Immature natural killer cell (primary cell): ENCODE measurements around the gene SV2A. TPM values are rescaled to one million over a fixed set of nuclear protein-coding genes. Genes with fewer than 3 reads are reported as not detected.

Source experiments
- DNase-seq, 3 donors: peaks; one replicate each; pipeline ENCODE4 v3.0.0; 2022; ENCODE audit warnings: mixed read lengths in 1 of 3
- H3K27ac Mint-ChIP-seq, 6 donors: one replicate each; pipeline ENCODE4 v1.8.0; 2020; ENCODE audit warnings: mixed read lengths in 6 of 6, mild to moderate bottlenecking in 5 of 6, inconsistent platforms in 4 of 6, moderate library complexity in 3 of 6
- H3K27me3 Mint-ChIP-seq, 3 donors: one replicate each; pipeline ENCODE4 v1.8.0; 2020 to 2021; ENCODE audit warnings: low read depth in 3 of 3, mild to moderate bottlenecking in 3 of 3, mixed read lengths in 3 of 3, moderate library complexity in 3 of 3, inconsistent platforms in 1 of 3
- H3K36me3 Mint-ChIP-seq, 3 donors: one replicate each; pipeline ENCODE4 v1.8.0; 2020; ENCODE audit warnings: mixed read lengths in 3 of 3, inconsistent platforms in 2 of 3, mild to moderate bottlenecking in 2 of 3
- H3K4me1 Mint-ChIP-seq, 2 donors: one replicate each; pipeline ENCODE4 v1.8.0; 2020; ENCODE audit warnings: inconsistent platforms in 2 of 2, mild to moderate bottlenecking in 2 of 2, mixed read lengths in 2 of 2, moderate library complexity in 1 of 2
- H3K4me3 Mint-ChIP-seq, 5 donors: one replicate each; pipeline ENCODE4 v1.8.0; 2020; ENCODE audit warnings: mild to moderate bottlenecking in 5 of 5, mixed read lengths in 5 of 5, inconsistent platforms in 3 of 5, moderate library complexity in 3 of 5
- H3K9me3 Mint-ChIP-seq, 6 donors: one replicate each; pipeline ENCODE4 v1.8.0; 2020; ENCODE audit warnings: mild to moderate bottlenecking in 6 of 6, mixed read lengths in 6 of 6, inconsistent platforms in 4 of 6, moderate library complexity in 3 of 6
- polyA plus RNA-seq, 3 donors: library from polyadenylated mRNA; unstranded; fragments of 300-500 nt; fragmentation: Illumina TruSeq; gene quantifications; one replicate each; pipeline ENCODE4 v1.2.3, GENCODE V29; 2021

Gene SV2A
- polyA plus RNA-seq, 3 donors from 2014 or later: 0.89 to 1.0 TPM; not detected in 1

GRCh38 chr1:149925751-149926150 is 8.1 kb upstream of the SV2A start:
- H3K9me3 Mint-ChIP-seq: no peaks in the 10 kb centered on the region
- H3K27ac Mint-ChIP-seq: peak overlapping the region in 5 of 6 donors; percentile 39 to 80 (median 45)
- H3K4me3 Mint-ChIP-seq: peak overlapping the region; percentile 56 to 97 (median 78)
- H3K27me3 Mint-ChIP-seq: peaks cover 0 to 20% (median 5%) of the 10 kb centered on the region in 3 donors
- H3K36me3 Mint-ChIP-seq: peaks cover 28 to 42% (median 37%) of the 10 kb centered on the region in 3 donors
- no peak for DNase-seq
- H3K4me1 Mint-ChIP-seq: peaks cover 43 to 59% of the 10 kb centered on the region in 2 donors

GRCh38 chr1:149925345-149925744 is 7.7 kb upstream of the SV2A start:
- peak overlapping the region; percentile 42 to 96 (median 56) for H3K4me3 Mint-ChIP-seq
- no peak for DNase-seq
- peaks cover 0 to 19% (median 5%) of the 10 kb centered on the region in 3 donors for H3K27me3 Mint-ChIP-seq
- H3K9me3 Mint-ChIP-seq: no peaks in the 10 kb centered on the region
- H3K36me3 Mint-ChIP-seq: peaks cover 28 to 42% (median 39%) of the 10 kb centered on the region in 3 donors
- H3K4me1 Mint-ChIP-seq: peaks cover 43 to 59% of the 10 kb centered on the region in 2 donors
- peak overlapping the region in 4 of 6 donors; percentile 34 to 57 (median 45) for H3K27ac Mint-ChIP-seq

- Mint-ChIP-seq H3K4me3 (no peak overlapping the region), H3K9me3 (no peaks in the 10 kb centered on the region), H3K27me3 (peaks cover 3 to 17% (median 6%) of the 10 kb centered on the region in 3 donors), H3K27ac (peak overlapping the region in 3 of 6 donors; percentile 1 to 57 (median 26)), H3K4me1 (peaks cover 36 to 50% of the 10 kb centered on the region in 2 donors), H3K36me3 (peaks cover 28 to 42% (median 39%) of the 10 kb centered on the region in 3 donors)
- no peak for DNase-seq
Measured at GRCh38 chr1:149923626-149924025, 6.0 kb upstream of the SV2A start.

- Mint-ChIP-seq H3K4me1 (peaks cover 12 to 14% of the 10 kb centered on the region in 2 donors), H3K36me3 (peaks cover 4 to 8% (median 4%) of the 10 kb centered on the region in 3 donors), H3K4me3 (peak overlapping the region in 4 of 5 donors; percentile 47 to 76 (median 59)), H3K27me3 (peaks cover 7 to 24% (median 12%) of the 10 kb centered on the region in 3 donors), H3K9me3 (no peaks in the 10 kb centered on the region), H3K27ac (no peak overlapping the region)
- DNase-seq: no peak
Measured at GRCh38 chr1:149916898-149917252, 769 bp downstream of the SV2A start.

GRCh38 chr1:149916193-149916897 is 1.3 kb downstream of the SV2A start:
- H3K27ac Mint-ChIP-seq: peak overlapping the region in 1 of 6 donors; percentile 34
- no peak for DNase-seq
- peaks cover 12 to 14% of the 10 kb centered on the region in 2 donors for H3K4me1 Mint-ChIP-seq
- no peaks in the 10 kb centered on the region for H3K9me3 Mint-ChIP-seq
- peaks cover 8 to 24% (median 12%) of the 10 kb centered on the region in 3 donors for H3K27me3 Mint-ChIP-seq
- H3K4me3 Mint-ChIP-seq: peak overlapping the region in 4 of 5 donors; percentile 26 to 69 (median 48)
- H3K36me3 Mint-ChIP-seq: peaks cover 0 to 3% (median 0%) of the 10 kb centered on the region in 3 donors

- DNase-seq: no peak
- Mint-ChIP-seq H3K4me1 (peaks cover 12 to 14% of the 10 kb centered on the region in 2 donors), H3K36me3 (peaks cover 0 to under 1% (median 0%) of the 10 kb centered on the region in 3 donors), H3K27ac (no peak overlapping the region), H3K27me3 (peaks cover 12 to 24% (median 12%) of the 10 kb centered on the region in 3 donors), H3K9me3 (no peaks in the 10 kb centered on the region), H3K4me3 (peak overlapping the region in 3 of 5 donors; percentile 24 to 28 (median 26))
Measured at GRCh38 chr1:149915429-149916192, 2.0 kb downstream of the SV2A start.

DNA sequence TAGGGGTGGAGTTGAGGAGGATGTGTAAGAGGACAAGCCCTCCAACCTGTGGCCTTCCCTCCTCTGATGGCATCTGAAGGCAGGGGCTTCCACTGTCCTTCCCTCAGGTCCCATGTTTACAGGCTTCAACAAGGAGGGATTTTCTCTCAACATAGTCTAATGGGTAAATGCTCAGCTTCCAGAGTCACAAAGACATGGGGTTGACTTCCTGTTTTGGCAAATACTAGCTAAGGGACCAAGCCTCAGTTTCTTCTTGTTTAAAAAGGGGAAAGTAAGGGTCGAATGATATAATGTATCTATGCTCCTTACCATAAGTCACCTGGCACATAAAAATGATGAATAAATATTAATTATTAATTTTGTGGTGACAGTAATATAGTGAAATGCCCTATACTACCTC is 3.1 kb downstream of the SV2A start:
- no peak overlapping the region for H3K4me3 Mint-ChIP-seq
- no peaks in the 10 kb centered on the region for H3K36me3 Mint-ChIP-seq
- no peaks in the 10 kb centered on the region for H3K9me3 Mint-ChIP-seq
- H3K27me3 Mint-ChIP-seq: peaks cover 12 to 26% (median 16%) of the 10 kb centered on the region in 3 donors
- no peak overlapping the region for H3K27ac Mint-ChIP-seq
- DNase-seq: no peak
- peaks cover 12 to 14% of the 10 kb centered on the region in 2 donors for H3K4me1 Mint-ChIP-seq

DNA sequence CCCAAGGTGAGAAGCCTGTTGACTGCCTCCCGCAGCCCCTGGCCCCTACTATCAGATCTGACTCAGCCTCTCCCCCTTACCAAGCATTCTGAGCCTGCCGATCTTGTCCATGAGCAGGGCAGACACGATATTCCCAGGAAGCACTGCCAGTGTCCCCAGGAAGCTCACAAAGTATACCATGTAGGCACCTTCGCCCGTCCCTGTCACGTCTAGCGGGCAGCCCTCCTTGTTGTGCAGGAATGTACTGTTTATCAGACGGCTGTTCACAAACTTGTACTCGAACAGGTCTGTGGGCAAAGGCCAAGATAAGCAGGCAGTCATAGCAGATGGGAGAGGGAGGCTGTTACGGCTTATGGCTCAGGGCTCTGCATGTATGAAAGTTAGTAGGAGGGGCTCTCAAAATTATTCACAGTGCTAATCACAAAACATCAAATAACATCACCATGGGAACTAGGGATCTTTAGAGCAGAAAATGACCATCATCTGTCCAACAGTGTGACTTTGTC is 11.0 kb downstream of the SV2A start:
- Mint-ChIP-seq H3K27ac (no peak overlapping the region), H3K4me3 (no peak overlapping the region), H3K4me1 (no peaks in the 10 kb centered on the region), H3K36me3 (peaks cover 0 to 4% (median 3%) of the 10 kb centered on the region in 3 donors), H3K27me3 (peaks cover 4 to 8% (median 5%) of the 10 kb centered on the region in 3 donors), H3K9me3 (no peaks in the 10 kb centered on the region)
- no peak for DNase-seq

DNA sequence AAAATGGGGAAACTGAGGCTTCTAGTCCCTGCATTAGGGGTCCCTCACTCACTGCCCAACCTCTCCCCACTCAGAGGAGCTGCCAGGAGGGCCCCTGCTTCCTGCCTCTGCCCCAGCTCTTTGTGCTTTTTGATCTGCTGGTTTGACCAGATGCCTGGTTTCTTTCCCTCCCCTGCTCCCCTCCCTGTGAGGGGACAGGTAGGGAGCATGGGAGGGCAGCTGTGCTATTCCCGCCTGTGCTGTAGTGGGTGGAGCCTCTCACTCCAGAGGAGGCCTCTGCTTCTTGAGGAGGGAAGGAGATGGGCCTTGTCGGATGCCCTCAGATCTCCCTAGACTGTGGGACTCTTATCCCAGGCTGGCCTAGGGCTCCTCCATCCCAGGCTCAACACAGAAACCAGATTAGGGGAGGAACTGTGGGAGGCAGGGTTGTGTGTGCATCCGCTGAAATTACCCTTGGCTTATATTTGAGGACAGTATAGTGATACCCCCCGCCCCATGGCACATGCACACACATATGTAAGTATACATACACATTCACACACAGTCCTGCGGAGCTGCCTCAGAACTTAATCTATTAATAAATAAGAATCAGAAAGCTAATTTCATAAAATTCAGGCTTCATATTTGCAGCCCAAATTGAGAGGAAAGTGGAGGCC is 13.7 kb downstream of the SV2A start:
- H3K4me3 Mint-ChIP-seq: no peak overlapping the region
- H3K9me3 Mint-ChIP-seq: no peaks in the 10 kb centered on the region
- H3K4me1 Mint-ChIP-seq: peaks cover 18 to 22% of the 10 kb centered on the region in 2 donors
- H3K27ac Mint-ChIP-seq: no peak overlapping the region
- DNase-seq: no peak
- peaks cover 0 to 4% (median 3%) of the 10 kb centered on the region in 3 donors for H3K36me3 Mint-ChIP-seq
- peaks cover 2 to 3% (median 2%) of the 10 kb centered on the region in 3 donors for H3K27me3 Mint-ChIP-seq

DNA sequence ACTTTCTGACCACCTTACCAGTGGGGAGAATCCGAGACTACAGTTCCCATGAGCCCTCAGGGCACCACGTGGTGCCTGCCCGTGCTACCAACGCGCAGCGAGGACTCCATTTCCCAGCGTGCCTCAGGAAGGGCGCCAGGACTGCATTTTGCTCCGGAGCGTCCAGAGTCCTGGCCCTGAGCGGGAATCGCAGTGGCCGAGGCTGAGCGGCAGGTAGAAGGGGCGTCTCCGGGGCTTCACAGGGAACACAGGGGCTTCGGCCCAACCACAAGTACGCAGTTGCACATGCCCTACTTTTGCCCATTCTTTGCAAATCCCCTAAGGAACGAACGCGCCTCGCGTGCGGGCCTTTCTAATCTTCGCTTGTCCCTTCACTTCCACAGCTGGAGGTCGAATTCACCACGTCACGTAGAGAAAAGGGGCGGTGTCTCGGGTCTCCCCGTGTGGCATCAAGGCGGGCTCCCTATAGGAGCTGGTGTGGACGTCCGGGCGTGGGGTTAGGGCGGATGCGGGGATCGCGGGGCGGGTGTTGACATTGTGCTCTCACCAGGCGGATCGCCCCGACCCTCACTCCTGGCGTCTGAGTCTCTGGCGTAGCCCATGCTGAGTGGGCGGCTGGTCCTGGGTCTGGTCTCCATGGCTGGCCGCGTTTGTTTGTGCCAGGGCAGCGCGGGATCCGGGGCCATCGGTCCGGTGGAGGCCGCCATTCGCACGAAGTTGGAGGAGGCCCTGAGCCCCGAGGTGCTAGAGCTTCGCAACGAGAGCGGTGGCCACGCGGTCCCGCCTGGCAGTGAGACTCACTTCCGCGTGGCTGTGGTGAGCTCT is 18.0 kb downstream of the SV2A start, which contains the start of gene BOLA1:
Gene BOLA1, plus strand, starts transcription at position 109 of the 825 bp plus-strand sequence. Its CDS starts 492 bp downstream, at position 601.
- H3K27me3 Mint-ChIP-seq: peaks cover 0 to 2% (median 0%) of the 10 kb centered on the region in 3 donors
- peaks cover 18 to 22% of the 10 kb centered on the region in 2 donors for H3K4me1 Mint-ChIP-seq
- peak within 1 kb of the TSS; percentile 80 to 97 (median 96) for H3K27ac Mint-ChIP-seq
- peak within 1 kb of the TSS; percentile 91 to 98 (median 95) for H3K4me3 Mint-ChIP-seq
- no peaks in the 10 kb centered on the region for H3K9me3 Mint-ChIP-seq
- H3K36me3 Mint-ChIP-seq: peaks cover 0 to 4% (median 3%) of the 10 kb centered on the region in 3 donors
- DNase-seq: peak; percentile 78 to 79 (median 78)

GRCh38 chr1:149896575-149896974 is 21.1 kb downstream of the SV2A start:
- H3K27ac Mint-ChIP-seq: no peak overlapping the region
- H3K4me3 Mint-ChIP-seq: no peak overlapping the region
- no peak for DNase-seq
- H3K36me3 Mint-ChIP-seq: no peaks in the 10 kb centered on the region
- H3K27me3 Mint-ChIP-seq: peaks cover 0 to 4% (median 0%) of the 10 kb centered on the region in 3 donors
- H3K4me1 Mint-ChIP-seq: peaks cover 18 to 22% of the 10 kb centered on the region in 2 donors
- no peaks in the 10 kb centered on the region for H3K9me3 Mint-ChIP-seq

DNA sequence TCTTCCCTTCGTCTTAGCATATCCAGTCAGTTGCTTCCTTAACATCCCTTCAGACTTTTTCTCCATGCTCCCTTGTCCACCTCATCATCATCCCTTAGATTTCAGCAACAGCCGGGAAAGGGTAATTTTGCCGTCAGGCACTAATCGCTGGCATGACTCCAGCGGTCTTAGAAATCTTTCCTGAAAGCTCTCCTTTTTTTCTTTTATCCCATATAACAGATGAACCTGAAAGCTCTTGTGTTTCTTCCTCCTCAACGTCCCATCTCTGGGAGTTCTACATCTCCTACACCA is 28.7 kb downstream of the SV2A start:
- Mint-ChIP-seq H3K4me1 (peaks cover 0 to 4% of the 10 kb centered on the region in 2 donors), H3K4me3 (no peak overlapping the region), H3K27me3 (peaks cover 0 to 2% (median 2%) of the 10 kb centered on the region in 3 donors), H3K9me3 (no peaks in the 10 kb centered on the region), H3K27ac (no peak overlapping the region), H3K36me3 (no peaks in the 10 kb centered on the region)
- DNase-seq: peak in 1 of 3 donors; percentile 5
